Measurements from ENCODE around the gene MDFIC.

- TF ChIP-seq POLR2A (IDR thresholded peaks at IDR 0.05; ENCODE audit: extremely low read depth, insufficient read length) (no peak), CTCF (IDR thresholded peaks at IDR 0.05; ENCODE audit: low read depth, low read length) (no peak), MYC (IDR thresholded peaks at IDR 0.05; ENCODE audit: low read depth, low read length) (no peak)
Observed at GRCh38 chr7:114966156-114966555, 44.3 kb downstream of the MDFIC start.

All from NB4 (cell line).